COLO668 (cell line): Measurements from ENCODE around the gene NDUFC1.
A peak's percentile ranks its signal among the peaks of the same experiment; 100 is the strongest.
"Not testable (repeated sequence)": the region's sequence is repeated elsewhere in the genome, so short reads cannot be mapped to it uniquely, and the experiment has no call there.

ENCODE experiments used
- DNase-seq: peaks from one replicate; lab custom pipeline; 2025; ENCODE audit not compliant: unreplicated experiment; lab: John Stamatoyannopoulos, UW

The NDUFC1 gene

GRCh38 chr4:139301821-139302611, at the start of gene NDUFC1:
Gene NDUFC1, minus strand, starts transcription at chr4:139302477. Its CDS starts 6,679 bp downstream, at chr4:139295798.
- DNase-seq, result peak; percentile 69

- DNase-seq, result no peak
Observed at GRCh38 chr4:139337612-139338011, 35.3 kb upstream of the NDUFC1 start.

GRCh38 chr4:139333046-139333445, 30.8 kb upstream of the NDUFC1 start:
- DNase-seq, result no peak

GRCh38 chr4:139331185-139331584, 28.9 kb upstream of the NDUFC1 start:
- no peak for DNase-seq

- no peak for DNase-seq
Observed at GRCh38 chr4:139330283-139330682, 28.0 kb upstream of the NDUFC1 start.

GRCh38 chr4:139329665-139330200, 27.5 kb upstream of the NDUFC1 start:
- DNase-seq, result no peak

DNA sequence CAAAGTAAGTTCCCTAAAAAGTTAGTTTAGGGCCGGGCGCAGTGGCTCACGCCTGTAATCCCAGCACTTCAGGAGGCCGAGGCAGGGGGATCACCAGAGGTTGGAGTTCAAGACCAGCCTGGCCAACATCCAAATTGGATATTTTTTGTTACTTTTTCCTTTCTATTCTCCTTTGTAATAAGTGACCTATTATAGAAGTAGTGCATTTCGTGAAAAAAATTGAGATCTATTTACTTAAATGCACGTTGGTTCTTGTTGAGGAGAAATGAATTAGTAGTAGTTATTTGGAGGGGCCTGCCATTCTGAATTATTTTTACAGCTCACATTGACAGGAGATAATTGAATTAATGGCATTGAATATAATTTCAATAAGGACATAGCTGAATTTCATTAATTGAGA, 22.3 kb upstream of the NDUFC1 start:
- no peak for DNase-seq

DNA sequence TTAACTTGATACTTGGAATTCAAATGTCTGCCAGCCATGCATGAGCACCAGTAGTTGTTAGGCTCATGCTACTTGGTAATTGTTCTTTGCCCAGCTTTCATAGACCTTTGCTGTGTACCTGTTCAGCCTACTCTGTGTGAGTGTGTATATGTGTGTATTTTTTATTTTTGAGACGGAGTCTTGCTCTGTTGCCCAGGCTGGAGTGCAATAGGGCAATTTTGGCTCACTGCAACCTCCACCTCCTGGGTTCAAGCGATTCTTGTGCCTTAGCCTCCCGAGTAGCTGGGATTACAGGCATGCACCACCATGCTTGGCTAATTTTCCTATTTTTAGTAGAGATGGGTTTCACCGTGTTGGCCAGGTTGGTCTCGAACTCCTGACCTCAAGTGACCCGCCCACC, 20.3 kb upstream of the NDUFC1 start:
- DNase-seq, result not testable (repeated sequence)

GRCh38 chr4:139322070-139322469, 19.8 kb upstream of the NDUFC1 start:
- DNase-seq, result not testable (repeated sequence)

DNA sequence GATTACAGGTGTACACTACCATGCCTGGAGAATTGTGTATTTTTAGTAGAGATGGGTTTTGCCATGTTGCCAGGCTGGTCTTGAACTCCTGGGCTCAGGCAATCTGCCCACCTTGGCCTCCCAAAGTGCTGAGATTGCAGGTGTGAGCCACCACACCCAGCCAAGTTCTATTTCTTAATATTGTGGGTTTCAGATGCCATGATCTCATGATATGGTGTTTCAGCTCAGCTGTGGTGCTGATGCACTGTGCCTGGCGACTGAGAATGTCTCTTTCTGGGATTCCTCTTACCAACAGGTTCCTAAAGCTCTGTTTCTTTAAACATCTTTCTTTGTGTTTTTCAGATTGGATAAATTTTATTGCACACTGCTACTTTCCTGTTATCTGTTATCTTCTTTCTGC, 17.3 kb upstream of the NDUFC1 start:
- DNase-seq, result no peak

GRCh38 chr4:139317635-139318034, 15.4 kb upstream of the NDUFC1 start:
- DNase-seq, result no peak

GRCh38 chr4:139316733-139317132, 14.5 kb upstream of the NDUFC1 start:
- DNase-seq, result no peak

- no peak for DNase-seq
Observed at GRCh38 chr4:139315221-139315675, 13.0 kb upstream of the NDUFC1 start.

GRCh38 chr4:139314047-139314800, 11.9 kb upstream of the NDUFC1 start:
- no peak for DNase-seq

DNA sequence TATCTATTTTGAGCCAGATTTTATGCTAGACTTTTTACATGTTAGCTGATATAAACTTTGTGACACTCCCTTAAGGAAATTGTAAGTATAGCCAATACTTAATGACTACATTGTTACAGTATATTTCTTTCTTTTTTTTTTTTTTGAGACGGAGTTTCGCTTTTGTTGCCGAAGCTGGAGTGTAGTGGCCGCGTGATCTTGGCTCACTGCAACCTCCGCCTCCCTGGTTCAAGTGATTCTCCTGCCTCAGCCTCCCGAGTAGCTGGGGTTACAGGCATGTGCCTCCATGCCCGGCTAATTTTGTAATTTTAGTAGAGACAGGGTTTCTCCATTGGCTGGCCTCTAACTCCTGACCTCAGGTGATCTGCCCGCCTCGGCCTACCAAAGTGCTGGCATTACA, 11.1 kb upstream of the NDUFC1 start:
- not testable (repeated sequence) for DNase-seq

GRCh38 chr4:139312552-139313332, 10.5 kb upstream of the NDUFC1 start:
- no peak for DNase-seq

- DNase-seq, result no peak
Observed at GRCh38 chr4:139311909-139312308, 9.6 kb upstream of the NDUFC1 start.

DNA sequence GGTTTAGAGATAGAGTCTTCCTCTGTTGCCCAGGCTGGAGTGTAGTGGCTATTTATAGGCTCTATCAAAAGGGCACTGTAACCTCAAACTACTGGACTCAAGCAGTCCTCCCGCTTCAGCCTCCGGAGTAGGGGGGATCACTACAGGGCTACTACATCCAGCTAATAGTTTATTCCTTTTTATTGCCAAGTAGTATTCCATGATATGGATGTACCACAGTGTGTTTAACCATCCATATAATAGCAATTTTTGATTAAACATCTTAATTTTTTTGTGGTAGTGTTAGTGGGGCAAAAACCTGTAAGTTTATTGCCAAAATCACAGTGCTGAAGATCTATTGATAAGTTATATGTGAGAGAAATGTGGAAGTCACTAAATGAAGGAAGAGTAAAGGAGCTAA, 2.6 kb upstream of the NDUFC1 start:
- DNase-seq, result no peak

DNA sequence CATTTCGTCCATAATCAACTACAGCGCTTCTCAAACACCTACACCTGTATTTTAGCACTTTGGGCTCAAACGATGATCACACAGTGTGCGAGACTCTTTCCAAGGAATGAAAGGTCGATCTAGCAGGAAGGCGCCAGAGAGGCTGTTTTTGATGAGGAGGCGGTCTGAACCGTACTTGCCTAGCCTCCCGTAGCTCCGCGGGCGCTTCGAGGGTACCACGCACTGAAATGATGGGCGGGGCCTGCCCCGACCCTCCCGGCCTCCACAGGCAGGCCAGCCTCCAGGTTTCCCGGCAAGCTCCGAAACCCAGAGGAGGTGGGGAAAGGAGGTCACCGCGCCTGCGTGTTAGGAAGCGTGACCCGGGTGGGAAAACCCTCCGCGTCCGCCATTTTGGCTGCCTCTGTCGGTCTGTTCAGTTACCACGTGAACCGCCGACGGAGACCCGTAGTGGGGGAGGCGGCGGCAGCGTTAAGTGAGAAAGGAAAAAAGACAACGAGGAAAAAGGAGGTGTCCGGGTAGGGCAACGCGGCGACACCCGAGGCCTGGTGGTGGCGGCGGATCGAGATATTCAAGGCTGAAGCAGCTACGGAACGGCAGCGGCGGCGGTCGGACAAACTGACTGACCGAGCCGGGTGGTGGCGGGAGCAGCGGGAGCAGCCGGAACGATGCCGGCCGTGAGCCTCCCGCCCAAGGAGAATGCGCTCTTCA, 1.0 kb downstream of the NDUFC1 start, which contains the start of gene NAA15:
Gene NAA15, plus strand, starts transcription at position 393 of the 708 bp plus-strand sequence. Its CDS starts 273 bp downstream, at position 666.
- peak; percentile 98 for DNase-seq

GRCh38 chr4:139300431-139301112, 1.7 kb downstream of the NDUFC1 start:
- no peak for DNase-seq
